Testis (tissue), 3 donors: ENCODE data around the gene PPM1D. TPM values are rescaled to one million over a fixed set of nuclear protein-coding genes. Genes with fewer than 3 reads are reported as not detected.

Experiments
- DNase-seq: peaks from one replicate; pipeline ENCODE4 v3.0.0-alpha.2; 2019
- H3K27ac ChIP-seq, 2 donors: fragments of 200-600 bp; sonication (generic); one replicate each; pipeline ENCODE4 v1.5.1; 2019
- H3K27me3 ChIP-seq: fragments of 200-600 bp; sonication (generic); one replicate; pipeline ENCODE4 v1.5.1; 2019
- H3K36me3 ChIP-seq: fragments of 200-600 bp; sonication (generic); one replicate; pipeline ENCODE4 v1.5.1; 2017; ENCODE audit warnings: low read depth; ENCODE audit errors: missing control alignments
- H3K4me1 ChIP-seq: fragments of 200-600 bp; sonication (generic); one replicate; pipeline ENCODE4 v1.5.1; 2019
- H3K4me3 ChIP-seq, 2 donors: fragments of 200-600 bp; sonication (generic); one replicate each; pipeline ENCODE4 v1.5.1; 2017 to 2019
- H3K9me3 ChIP-seq: fragments of 200-600 bp; sonication (generic); one replicate; pipeline ENCODE4 v1.5.1; 2017
- CTCF ChIP-seq, 3 experiments: fragments of 450-650 bp in 2 of 3; fragments of 200-600 bp in 1 of 3; sonication (generic) in 1 of 3; IDR thresholded peaks; one replicate each; pipeline ENCODE4 v1.5.1; 2016 to 2019; ENCODE audit warnings: antibody characterized with exemption in 3 of 3, mild to moderate bottlenecking in 2 of 3, moderate library complexity in 1 of 3
- POLR2A ChIP-seq: fragments of 450-650 bp; IDR thresholded peaks from one replicate; pipeline ENCODE4 v1.6.1; 2017; ENCODE audit warnings: antibody characterized with exemption, mild to moderate bottlenecking, moderate library complexity
- WGBS, 2 donors: methylation state at CpG; one replicate each; pipeline ENCODE4 v1.1.5; 2018; 5-methylcytosine and 5-hydroxymethylcytosine counted together
- intact Hi-C: fragments of 100-400 bp; cut with DNase I; formaldehyde crosslinking; loops from one replicate; pipeline ENCODE4 v1.15.1; 2023; ENCODE audit warnings: low total_unique reads
- polyA plus RNA-seq: library from polyadenylated mRNA; stranded (reverse); fragments of 350-450 nt; fragmentation: Illumina TruSeq; extraction: RNeasy Lipid Tissue Mini Kit (QIAGEN cat#74804); gene quantifications from one replicate; pipeline ENCODE4 v1.2.3, GENCODE V29; 2014; ENCODE audit warnings: low read depth, low replicate concordance; ENCODE audit not compliant: insufficient read depth
- total RNA-seq, 2 donors: library from RNA; depleted of rRNA; stranded (reverse); fragments of >200 nt; gene quantifications; one replicate each; pipeline ENCODE4 v1.2.3, GENCODE V29; 2016

Gene PPM1D
- total and polyA plus RNA-seq, 3 donors from 2014 or later = 31.5 to 40.7 (median 34.9) TPM

GRCh38 chr17:60677308-60678117 is 77.5 kb downstream of the PPM1D start, which contains the start of gene BCAS3:
TSS of gene BCAS3 (plus strand) at chr17:60677851.
- WGBS, 2 donors = 0 to 1% methylated on average over 40 to 51 of the region's 51 CpGs
- peaks cover 17% of the 10 kb centered on the region for H3K4me1 ChIP-seq
- H3K4me3 ChIP-seq = peak within 1 kb of the TSS; percentile 85 to 91
- no peaks in the 10 kb centered on the region for H3K27me3 ChIP-seq
- peak; percentile 88 for TF ChIP-seq POLR2A
- no peak for TF ChIP-seq CTCF (IDR thresholded peaks at IDR 0.05)
- peak; percentile 99 for DNase-seq
- peak within 1 kb of the TSS; percentile 57 to 76 for H3K27ac ChIP-seq
- H3K36me3 ChIP-seq = no peaks in the 10 kb centered on the region
- intact Hi-C loops = no loop called here
- no peaks in the 10 kb centered on the region for H3K9me3 ChIP-seq

GRCh38 chr17:60678118-60678444 is 78.1 kb downstream of the PPM1D start:
- TF ChIP-seq CTCF (IDR thresholded peaks at IDR 0.05) (no peak), POLR2A (no peak)
- peak overlapping the region; percentile 15 to 76 for H3K27ac ChIP-seq
- peak overlapping the region; percentile 85 to 91 for H3K4me3 ChIP-seq
- H3K9me3 ChIP-seq = no peaks in the 10 kb centered on the region
- no peaks in the 10 kb centered on the region for H3K36me3 ChIP-seq
- WGBS, 2 donors = 0 to 5% methylated on average over 6 of the region's 6 CpGs
- H3K27me3 ChIP-seq = no peaks in the 10 kb centered on the region
- intact Hi-C loops = no loop called here
- DNase-seq = no peak
- H3K4me1 ChIP-seq = peaks cover 17% of the 10 kb centered on the region

- peaks cover 17% of the 10 kb centered on the region for H3K4me1 ChIP-seq
- DNase-seq = no peak
- intact Hi-C loops = no loop called here
- no peaks in the 10 kb centered on the region for H3K9me3 ChIP-seq
- H3K36me3 ChIP-seq = no peaks in the 10 kb centered on the region
- no peak for TF ChIP-seq CTCF (IDR thresholded peaks at IDR 0.05)
- no peak for TF ChIP-seq POLR2A
- no peaks in the 10 kb centered on the region for H3K27me3 ChIP-seq
- no peak overlapping the region for H3K4me3 ChIP-seq
- 60 to 78% methylated on average over 4 of the region's 4 CpGs for WGBS, 2 donors
- no peak overlapping the region for H3K27ac ChIP-seq
Measured at GRCh38 chr17:60679287-60679686, 79.3 kb downstream of the PPM1D start.

- WGBS, 2 donors = 87 to 94% methylated on average over 5 to 6 of the region's 6 CpGs
- H3K27ac ChIP-seq = no peak overlapping the region
- H3K4me1 ChIP-seq = peaks cover 17% of the 10 kb centered on the region
- no peaks in the 10 kb centered on the region for H3K27me3 ChIP-seq
- no peaks in the 10 kb centered on the region for H3K36me3 ChIP-seq
- intact Hi-C loops = no loop called here
- H3K9me3 ChIP-seq = no peaks in the 10 kb centered on the region
- no peak overlapping the region for H3K4me3 ChIP-seq
- TF ChIP-seq CTCF (IDR thresholded peaks at IDR 0.05) (no peak), POLR2A (no peak)
- DNase-seq = no peak
Measured at GRCh38 chr17:60680754-60681153, 80.8 kb downstream of the PPM1D start.

- intact Hi-C loops = no loop called here
- 91 to 96% methylated on average over 7 of the region's 7 CpGs for WGBS, 2 donors
Measured at GRCh38 chr17:60685437-60685836, 85.4 kb downstream of the PPM1D start.

More at GRCh38 chr17:60685437-60685836, 85.4 kb downstream of the PPM1D start:
- H3K4me1 ChIP-seq = no peaks in the 10 kb centered on the region
- TF ChIP-seq POLR2A = no peak
- no peak for TF ChIP-seq CTCF (IDR thresholded peaks at IDR 0.05)
- no peak overlapping the region for H3K4me3 ChIP-seq
- no peaks in the 10 kb centered on the region for H3K36me3 ChIP-seq
- no peaks in the 10 kb centered on the region for H3K9me3 ChIP-seq
- no peak overlapping the region for H3K27ac ChIP-seq
- no peak for DNase-seq
- H3K27me3 ChIP-seq = no peaks in the 10 kb centered on the region
